GM10847 (cell line): ENCODE data around the gene ADH6.

Experiments used
- POLR2A ChIP-seq: IDR thresholded peaks from 2 replicates; pipeline ENCODE4 v1.6.1; 2011; ENCODE audit not compliant: insufficient read length; ENCODE audit errors: extremely low read depth

The ADH6 gene

GRCh38 chr4:99154658-99155342 lies 64.2 kb downstream of the ADH6 start:
- TF ChIP-seq POLR2A: no peak
